H1 (cell line): ENCODE measurements around the gene ZRANB3. TPM values are rescaled to one million over a fixed set of nuclear protein-coding genes. Genes with fewer than 3 reads are reported as not detected.

Source experiments
- CBX8 ChIP-seq: fragments of 300-800, 300-1000 bp; sonication (generic); IDR thresholded peaks from 2 replicates; pipeline ENCODE4 v1.7.1; 2016; ENCODE audit warnings: low read depth, low read length, borderline replicate concordance
- TCF12 ChIP-seq: IDR thresholded peaks from 2 replicates; pipeline ENCODE4 v1.6.1; 2011; ENCODE audit warnings: low read depth, mild to moderate bottlenecking, low read length
- polyA plus RNA-seq, 7 experiments: library from polyadenylated mRNA; depleted of rRNA in 3 of 7; stranded (reverse) in 5 of 7; unstranded in 2 of 7; fragments of >200 nt in 5 of 7; fragments of 200-250 nt in 2 of 7; gene quantifications; 1 replicate in 5 of 7; 2 replicates in 1 of 7; 4 replicates in 1 of 7; pipeline versions ENCODE4 v1.2.1 to v1.2.3, GENCODE V29; 2011 to 2013; ENCODE audit warnings: missing spikeins in 2 of 7, mixed read lengths in 2 of 7
- total RNA-seq: library from RNA; stranded (reverse); fragmentation: NEBNext Ultra II Directional; extraction: Animal tissue kit (Norgen Biotek cat#: 25700); gene quantifications from 2 replicates; pipeline ENCODE4 v1.2.1, GENCODE V29; 2021
- TF ChIP-seq, protein P1 (sequence below): fragments of 300-600 bp; sonication (generic); IDR thresholded peaks from 2 replicates; pipeline ENCODE4 v1.7.1; 2012; ENCODE audit warnings: low read length, moderate library complexity, mild to moderate bottlenecking, inconsistent platforms; ENCODE audit not compliant: insufficient replicate concordance

Gene ZRANB3
- total and polyA plus RNA-seq, 2 of the 8 experiments (the other 6 are each of a cell fraction or from before 2014, with no cell fraction given): 4.5 to 19.3 TPM

- TF ChIP-seq, protein P1, sequence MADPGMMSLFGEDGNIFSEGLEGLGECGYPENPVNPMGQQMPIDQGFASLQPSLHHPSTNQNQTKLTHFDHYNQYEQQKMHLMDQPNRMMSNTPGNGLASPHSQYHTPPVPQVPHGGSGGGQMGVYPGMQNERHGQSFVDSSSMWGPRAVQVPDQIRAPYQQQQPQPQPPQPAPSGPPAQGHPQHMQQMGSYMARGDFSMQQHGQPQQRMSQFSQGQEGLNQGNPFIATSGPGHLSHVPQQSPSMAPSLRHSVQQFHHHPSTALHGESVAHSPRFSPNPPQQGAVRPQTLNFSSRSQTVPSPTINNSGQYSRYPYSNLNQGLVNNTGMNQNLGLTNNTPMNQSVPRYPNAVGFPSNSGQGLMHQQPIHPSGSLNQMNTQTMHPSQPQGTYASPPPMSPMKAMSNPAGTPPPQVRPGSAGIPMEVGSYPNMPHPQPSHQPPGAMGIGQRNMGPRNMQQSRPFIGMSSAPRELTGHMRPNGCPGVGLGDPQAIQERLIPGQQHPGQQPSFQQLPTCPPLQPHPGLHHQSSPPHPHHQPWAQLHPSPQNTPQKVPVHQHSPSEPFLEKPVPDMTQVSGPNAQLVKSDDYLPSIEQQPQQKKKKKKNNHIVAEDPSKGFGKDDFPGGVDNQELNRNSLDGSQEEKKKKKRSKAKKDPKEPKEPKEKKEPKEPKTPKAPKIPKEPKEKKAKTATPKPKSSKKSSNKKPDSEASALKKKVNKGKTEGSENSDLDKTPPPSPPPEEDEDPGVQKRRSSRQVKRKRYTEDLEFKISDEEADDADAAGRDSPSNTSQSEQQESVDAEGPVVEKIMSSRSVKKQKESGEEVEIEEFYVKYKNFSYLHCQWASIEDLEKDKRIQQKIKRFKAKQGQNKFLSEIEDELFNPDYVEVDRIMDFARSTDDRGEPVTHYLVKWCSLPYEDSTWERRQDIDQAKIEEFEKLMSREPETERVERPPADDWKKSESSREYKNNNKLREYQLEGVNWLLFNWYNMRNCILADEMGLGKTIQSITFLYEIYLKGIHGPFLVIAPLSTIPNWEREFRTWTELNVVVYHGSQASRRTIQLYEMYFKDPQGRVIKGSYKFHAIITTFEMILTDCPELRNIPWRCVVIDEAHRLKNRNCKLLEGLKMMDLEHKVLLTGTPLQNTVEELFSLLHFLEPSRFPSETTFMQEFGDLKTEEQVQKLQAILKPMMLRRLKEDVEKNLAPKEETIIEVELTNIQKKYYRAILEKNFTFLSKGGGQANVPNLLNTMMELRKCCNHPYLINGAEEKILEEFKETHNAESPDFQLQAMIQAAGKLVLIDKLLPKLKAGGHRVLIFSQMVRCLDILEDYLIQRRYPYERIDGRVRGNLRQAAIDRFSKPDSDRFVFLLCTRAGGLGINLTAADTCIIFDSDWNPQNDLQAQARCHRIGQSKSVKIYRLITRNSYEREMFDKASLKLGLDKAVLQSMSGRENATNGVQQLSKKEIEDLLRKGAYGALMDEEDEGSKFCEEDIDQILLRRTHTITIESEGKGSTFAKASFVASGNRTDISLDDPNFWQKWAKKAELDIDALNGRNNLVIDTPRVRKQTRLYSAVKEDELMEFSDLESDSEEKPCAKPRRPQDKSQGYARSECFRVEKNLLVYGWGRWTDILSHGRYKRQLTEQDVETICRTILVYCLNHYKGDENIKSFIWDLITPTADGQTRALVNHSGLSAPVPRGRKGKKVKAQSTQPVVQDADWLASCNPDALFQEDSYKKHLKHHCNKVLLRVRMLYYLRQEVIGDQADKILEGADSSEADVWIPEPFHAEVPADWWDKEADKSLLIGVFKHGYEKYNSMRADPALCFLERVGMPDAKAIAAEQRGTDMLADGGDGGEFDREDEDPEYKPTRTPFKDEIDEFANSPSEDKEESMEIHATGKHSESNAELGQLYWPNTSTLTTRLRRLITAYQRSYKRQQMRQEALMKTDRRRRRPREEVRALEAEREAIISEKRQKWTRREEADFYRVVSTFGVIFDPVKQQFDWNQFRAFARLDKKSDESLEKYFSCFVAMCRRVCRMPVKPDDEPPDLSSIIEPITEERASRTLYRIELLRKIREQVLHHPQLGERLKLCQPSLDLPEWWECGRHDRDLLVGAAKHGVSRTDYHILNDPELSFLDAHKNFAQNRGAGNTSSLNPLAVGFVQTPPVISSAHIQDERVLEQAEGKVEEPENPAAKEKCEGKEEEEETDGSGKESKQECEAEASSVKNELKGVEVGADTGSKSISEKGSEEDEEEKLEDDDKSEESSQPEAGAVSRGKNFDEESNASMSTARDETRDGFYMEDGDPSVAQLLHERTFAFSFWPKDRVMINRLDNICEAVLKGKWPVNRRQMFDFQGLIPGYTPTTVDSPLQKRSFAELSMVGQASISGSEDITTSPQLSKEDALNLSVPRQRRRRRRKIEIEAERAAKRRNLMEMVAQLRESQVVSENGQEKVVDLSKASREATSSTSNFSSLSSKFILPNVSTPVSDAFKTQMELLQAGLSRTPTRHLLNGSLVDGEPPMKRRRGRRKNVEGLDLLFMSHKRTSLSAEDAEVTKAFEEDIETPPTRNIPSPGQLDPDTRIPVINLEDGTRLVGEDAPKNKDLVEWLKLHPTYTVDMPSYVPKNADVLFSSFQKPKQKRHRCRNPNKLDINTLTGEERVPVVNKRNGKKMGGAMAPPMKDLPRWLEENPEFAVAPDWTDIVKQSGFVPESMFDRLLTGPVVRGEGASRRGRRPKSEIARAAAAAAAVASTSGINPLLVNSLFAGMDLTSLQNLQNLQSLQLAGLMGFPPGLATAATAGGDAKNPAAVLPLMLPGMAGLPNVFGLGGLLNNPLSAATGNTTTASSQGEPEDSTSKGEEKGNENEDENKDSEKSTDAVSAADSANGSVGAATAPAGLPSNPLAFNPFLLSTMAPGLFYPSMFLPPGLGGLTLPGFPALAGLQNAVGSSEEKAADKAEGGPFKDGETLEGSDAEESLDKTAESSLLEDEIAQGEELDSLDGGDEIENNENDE: no peak
- no peak for TF ChIP-seq TCF12
- no peak for TF ChIP-seq CBX8
Observed at GRCh38 chr2:135510577-135510976, 20.4 kb downstream of the ZRANB3 start (continued).
